H9 (cell line): ENCODE results near the gene RBMS2. TPM values are rescaled to one million over a fixed set of nuclear protein-coding genes. Genes with fewer than 3 reads are reported as not detected.

Experiments
- DNase-seq: peaks from one replicate; pipeline ENCODE4 v3.0.0-alpha.2; 2017
- H2AFZ ChIP-seq: one replicate; pipeline ENCODE4 v1.6.1; 2013; ENCODE audit warnings: mild to moderate bottlenecking, low read length, control low read depth, moderate library complexity
- H2AK5ac ChIP-seq: 2 replicates; pipeline ENCODE4 v1.6.1; 2013; ENCODE audit warnings: low read length, control low read depth, mixed read lengths; ENCODE audit not compliant: insufficient read length
- H2BK120ac ChIP-seq: one replicate; pipeline ENCODE4 v1.6.1; 2013; ENCODE audit warnings: low read depth, mild to moderate bottlenecking, low read length, control low read depth, inconsistent platforms; ENCODE audit not compliant: poor library complexity, severe bottlenecking
- H2BK12ac ChIP-seq: 2 replicates; pipeline ENCODE4 v1.6.1; 2013; ENCODE audit warnings: low read length, control low read depth, mixed read lengths, low read depth; ENCODE audit not compliant: insufficient read length
- H2BK15ac ChIP-seq: 2 replicates; pipeline ENCODE4 v1.6.1; 2013; ENCODE audit warnings: low read depth, low read length, control low read depth
- H2BK20ac ChIP-seq: one replicate; pipeline ENCODE4 v1.6.1; 2013; ENCODE audit warnings: low read depth, mild to moderate bottlenecking, low read length, control low read depth, inconsistent platforms; ENCODE audit not compliant: poor library complexity, severe bottlenecking
- H2BK5ac ChIP-seq: 2 replicates; pipeline ENCODE4 v1.6.1; 2013; ENCODE audit warnings: low read length, control low read depth, mixed read lengths; ENCODE audit not compliant: insufficient read length
- H3K14ac ChIP-seq: 2 replicates; pipeline ENCODE4 v1.6.1; 2013; ENCODE audit warnings: low read length, control low read depth; ENCODE audit not compliant: insufficient read depth
- H3K18ac ChIP-seq: 2 replicates; pipeline ENCODE4 v1.6.1; 2013; ENCODE audit warnings: low read depth, mild to moderate bottlenecking, mixed read lengths, low read length, control low read depth; ENCODE audit not compliant: insufficient read length
- H3K23ac ChIP-seq: 2 replicates; pipeline ENCODE4 v1.6.1; 2013; ENCODE audit warnings: low read length, control low read depth, mixed read lengths, low read depth; ENCODE audit not compliant: insufficient read length
- H3K23me2 ChIP-seq: 2 replicates; pipeline ENCODE4 v1.6.1; 2013; ENCODE audit warnings: low read depth, mild to moderate bottlenecking, mixed read lengths, low read length, control low read depth; ENCODE audit not compliant: insufficient read length, poor library complexity, severe bottlenecking
- H3K27ac ChIP-seq: 2 replicates; pipeline ENCODE4 v1.5.1; 2013; ENCODE audit warnings: low read length, control low read depth, mixed read lengths, low read depth; ENCODE audit not compliant: insufficient read length
- H3K27me3 ChIP-seq: 2 replicates; pipeline ENCODE4 v1.6.1; 2013; ENCODE audit warnings: low read length, control low read depth, inconsistent platforms; ENCODE audit not compliant: insufficient read depth
- H3K4ac ChIP-seq: 2 replicates; pipeline ENCODE4 v1.6.1; 2013; ENCODE audit warnings: low read depth, mild to moderate bottlenecking, control low read depth, inconsistent platforms, low read length, moderate library complexity
- H3K4me1 ChIP-seq: 2 replicates; pipeline ENCODE4 v1.6.1; 2013; ENCODE audit warnings: low read length, control low read depth, inconsistent platforms; ENCODE audit not compliant: insufficient read depth
- H3K4me2 ChIP-seq: 2 replicates; pipeline ENCODE4 v1.6.1; 2013; ENCODE audit warnings: low read length, control low read depth, mixed read lengths; ENCODE audit not compliant: insufficient read length, insufficient read depth
- H3K56ac ChIP-seq: 2 replicates; pipeline ENCODE4 v1.6.1; 2013; ENCODE audit warnings: low read depth, mild to moderate bottlenecking, mixed read lengths, low read length, control low read depth; ENCODE audit not compliant: insufficient read length
- H3K79me1 ChIP-seq: 2 replicates; pipeline ENCODE4 v1.6.1; 2013; ENCODE audit warnings: low read depth, mild to moderate bottlenecking, moderate library complexity, low read length, control low read depth, inconsistent platforms; ENCODE audit not compliant: insufficient read depth, poor library complexity, severe bottlenecking
- H3K79me2 ChIP-seq: 2 replicates; pipeline ENCODE4 v1.6.1; 2013; ENCODE audit warnings: low read length, control low read depth, inconsistent platforms; ENCODE audit not compliant: insufficient read depth
- H3K9ac ChIP-seq: 2 replicates; pipeline ENCODE4 v1.6.1; 2013; ENCODE audit warnings: low read length, control low read depth, mixed read lengths; ENCODE audit not compliant: insufficient read length; ENCODE audit errors: extremely low read depth
- H3K9me3 ChIP-seq: one replicate; pipeline ENCODE4 v1.6.1; 2013; ENCODE audit warnings: low read depth, low read length, inconsistent platforms; ENCODE audit not compliant: control insufficient read depth
- H3T11ph ChIP-seq: one replicate; pipeline ENCODE4 v1.6.1; 2013; ENCODE audit warnings: mild to moderate bottlenecking, low read length, control low read depth, inconsistent platforms
- H4K20me1 ChIP-seq: one replicate; pipeline ENCODE4 v1.6.1; 2013; ENCODE audit not compliant: control insufficient read depth, insufficient read length, insufficient read depth
- H4K5ac ChIP-seq: 2 replicates; pipeline ENCODE4 v1.6.1; 2013; ENCODE audit warnings: low read depth, mild to moderate bottlenecking, mixed read lengths, low read length, control low read depth; ENCODE audit not compliant: insufficient read length
- H4K8ac ChIP-seq: replicated peaks from 2 replicates; pipeline ENCODE4 v1.6.1; 2013; ENCODE audit warnings: low read length, control low read depth, mixed read lengths, low read depth; ENCODE audit not compliant: insufficient read length
- H4K91ac ChIP-seq: 2 replicates; pipeline ENCODE4 v1.6.1; 2013; ENCODE audit warnings: low read depth, mild to moderate bottlenecking, moderate library complexity, mixed read lengths, low read length, control low read depth; ENCODE audit not compliant: insufficient read length
- H3K27ac Mint-ChIP-seq, 3 experiments: 2 replicates in 2 of 3; 3 replicates in 1 of 3; pipeline ENCODE4 v1.8.0; 2020 to 2021; ENCODE audit warnings: mixed read lengths in 3 of 3, mild to moderate bottlenecking in 1 of 3, moderate library complexity in 1 of 3
- H3K27me3 Mint-ChIP-seq: 2 replicates; pipeline ENCODE4 v1.8.0; 2021; ENCODE audit warnings: low read depth, mild to moderate bottlenecking, moderate library complexity, mixed read lengths
- H3K36me3 Mint-ChIP-seq, 3 experiments: 2 replicates in 2 of 3; 3 replicates in 1 of 3; pipeline ENCODE4 v1.8.0; 2020 to 2021; ENCODE audit warnings: low read depth in 3 of 3, mixed read lengths in 3 of 3; ENCODE audit not compliant: insufficient read depth in 1 of 3
- H3K4me1 Mint-ChIP-seq, 2 experiments: 2 replicates each; pipeline ENCODE4 v1.8.0; 2020; ENCODE audit warnings: mixed read lengths in 2 of 2
- H3K4me3 Mint-ChIP-seq, 2 experiments: 2 replicates in 1 of 2; 3 replicates in 1 of 2; pipeline ENCODE4 v1.8.0; 2020 to 2021; ENCODE audit warnings: mild to moderate bottlenecking in 2 of 2, mixed read lengths in 2 of 2, moderate library complexity in 1 of 2
- H3K9me3 Mint-ChIP-seq, 2 experiments: 2 replicates in 1 of 2; 3 replicates in 1 of 2; pipeline ENCODE4 v1.8.0; 2020; ENCODE audit warnings: mild to moderate bottlenecking in 2 of 2, mixed read lengths in 2 of 2, moderate library complexity in 1 of 2
- WGBS: extraction: QIAGEN DNeasy Blood & Tissue Kit; methylation state at CpG from one replicate; pipeline ENCODE4 v1.1.7; 2013; ENCODE audit warnings: missing lambda C conversion rate, low lambda C conversion rate, mixed read lengths; ENCODE audit not compliant: insufficient read length; ENCODE audit errors: extremely low coverage; 5-methylcytosine and 5-hydroxymethylcytosine counted together
- total RNA-seq: library from RNA; stranded (reverse); gene quantifications from 2 replicates; pipeline ENCODE4 v1.2.1, GENCODE V29; 2021
- TF ChIP-seq, protein P1 (sequence below): fragments of 200-600 bp; sonication (generic); conservative IDR thresholded peaks from 3 replicates; pipeline ENCODE4 v1.8.0; 2021; ENCODE audit warnings: antibody characterized with exemption, mild to moderate bottlenecking

The RBMS2 gene
- total RNA-seq, 1 experiment from 2014 or later, result 9.5 TPM

GRCh38 chr12:56518570-56518969 lies 3.0 kb upstream of the RBMS2 start:
- Histone ChIP-seq H2BK12ac (no peak overlapping the region), H3K23me2 (peaks cover 5% of the 10 kb centered on the region), H2BK5ac (no peak overlapping the region), H3K9me3 (no peaks in the 10 kb centered on the region), H3K79me1 (no peaks in the 10 kb centered on the region), H2BK120ac (no peak overlapping the region), H3K27me3 (no peaks in the 10 kb centered on the region), H3K9ac (no peak overlapping the region), H4K8ac (no peak overlapping the region), H3K23ac (no peak overlapping the region), H3K14ac (no peak overlapping the region), H4K20me1 (no peaks in the 10 kb centered on the region), H2BK15ac (no peak overlapping the region), H3K27ac (no peak overlapping the region), H2AK5ac (no peak overlapping the region), H3K4me1 (no peaks in the 10 kb centered on the region), H3T11ph (no peak overlapping the region), H3K4me2 (no peak overlapping the region), H3K79me2 (no peaks in the 10 kb centered on the region; the same call in 1 of the 2 replicates), H4K91ac (no peak overlapping the region), H3K4ac (no peak overlapping the region), H2BK20ac (no peak overlapping the region), H2AFZ (no peak overlapping the region), H4K5ac (no peak overlapping the region), H3K56ac (no peak overlapping the region), H3K18ac (no peak overlapping the region)
- peak overlapping the region in 1 of 3 experiments; percentile 16; a peak in 1 of 7 replicates for H3K27ac Mint-ChIP-seq
- H3K27me3 Mint-ChIP-seq, result no peaks in the 10 kb centered on the region
- H3K4me3 Mint-ChIP-seq, result no peak overlapping the region
- TF ChIP-seq, protein P1, sequence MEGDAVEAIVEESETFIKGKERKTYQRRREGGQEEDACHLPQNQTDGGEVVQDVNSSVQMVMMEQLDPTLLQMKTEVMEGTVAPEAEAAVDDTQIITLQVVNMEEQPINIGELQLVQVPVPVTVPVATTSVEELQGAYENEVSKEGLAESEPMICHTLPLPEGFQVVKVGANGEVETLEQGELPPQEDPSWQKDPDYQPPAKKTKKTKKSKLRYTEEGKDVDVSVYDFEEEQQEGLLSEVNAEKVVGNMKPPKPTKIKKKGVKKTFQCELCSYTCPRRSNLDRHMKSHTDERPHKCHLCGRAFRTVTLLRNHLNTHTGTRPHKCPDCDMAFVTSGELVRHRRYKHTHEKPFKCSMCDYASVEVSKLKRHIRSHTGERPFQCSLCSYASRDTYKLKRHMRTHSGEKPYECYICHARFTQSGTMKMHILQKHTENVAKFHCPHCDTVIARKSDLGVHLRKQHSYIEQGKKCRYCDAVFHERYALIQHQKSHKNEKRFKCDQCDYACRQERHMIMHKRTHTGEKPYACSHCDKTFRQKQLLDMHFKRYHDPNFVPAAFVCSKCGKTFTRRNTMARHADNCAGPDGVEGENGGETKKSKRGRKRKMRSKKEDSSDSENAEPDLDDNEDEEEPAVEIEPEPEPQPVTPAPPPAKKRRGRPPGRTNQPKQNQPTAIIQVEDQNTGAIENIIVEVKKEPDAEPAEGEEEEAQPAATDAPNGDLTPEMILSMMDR, result no peak
- no CpG with 5 or more reads among the region's 2 CpGs for WGBS
- no peak for DNase-seq
- no peaks in the 10 kb centered on the region for H3K36me3 Mint-ChIP-seq
- H3K4me1 Mint-ChIP-seq, result peaks cover 18 to 23% of the 10 kb centered on the region in 2 experiments
- no peaks in the 10 kb centered on the region for H3K9me3 Mint-ChIP-seq
